Activated T-cell treated with anti-CD3 and anti-CD28 coated beads for 24 hours (primary cell): ENCODE results near the gene TMEM151A.
"Not testable (repeated sequence)": the region's sequence is repeated elsewhere in the genome, so short reads cannot be mapped to it uniquely, and the experiment has no call there.

Experiments used
- DNase-seq: peaks from one replicate; pipeline ENCODE4 v3.0.0-alpha.2; 2020; ENCODE audit warnings: low read depth

Gene TMEM151A

GRCh38 chr11:66291706-66292542 is at the start of gene TMEM151A:
Gene TMEM151A (plus strand): TSS chr11:66291894. CDS start chr11:66292014, 120 bp downstream.
- no peak for DNase-seq

- no peak for DNase-seq
Observed at GRCh38 chr11:66242095-66242765, 49.5 kb upstream of the TMEM151A start.

GRCh38 chr11:66243782-66244535 is 47.7 kb upstream of the TMEM151A start:
- DNase-seq = no peak

- DNase-seq = no peak
Observed at GRCh38 chr11:66247295-66247694, 44.4 kb upstream of the TMEM151A start.

- DNase-seq = no peak
Observed at GRCh38 chr11:66247801-66248200, 43.9 kb upstream of the TMEM151A start.

- no peak for DNase-seq
Observed at GRCh38 chr11:66248903-66249302, 42.8 kb upstream of the TMEM151A start.

GRCh38 chr11:66251809-66252208 is 39.9 kb upstream of the TMEM151A start:
- no peak for DNase-seq

GRCh38 chr11:66253081-66253480 is 38.6 kb upstream of the TMEM151A start:
- not testable (repeated sequence) for DNase-seq

- DNase-seq = no peak
Observed at GRCh38 chr11:66258473-66258893, 33.2 kb upstream of the TMEM151A start.

GRCh38 chr11:66259225-66259624 is 32.5 kb upstream of the TMEM151A start:
- DNase-seq = no peak

- no peak for DNase-seq
Observed at GRCh38 chr11:66259956-66260355, 31.7 kb upstream of the TMEM151A start.

- DNase-seq = no peak
Observed at GRCh38 chr11:66261578-66261977, 30.1 kb upstream of the TMEM151A start.

GRCh38 chr11:66262191-66262590 is 29.5 kb upstream of the TMEM151A start:
- DNase-seq = no peak

GRCh38 chr11:66262696-66263095 is 29.0 kb upstream of the TMEM151A start:
- no peak for DNase-seq

- no peak for DNase-seq
Observed at GRCh38 chr11:66263231-66263630, 28.5 kb upstream of the TMEM151A start.

- no peak for DNase-seq
Observed at GRCh38 chr11:66263785-66264184, 27.9 kb upstream of the TMEM151A start.

- DNase-seq = no peak
Observed at GRCh38 chr11:66264383-66264782, 27.3 kb upstream of the TMEM151A start.

GRCh38 chr11:66264914-66265313 is 26.8 kb upstream of the TMEM151A start:
- no peak for DNase-seq

- DNase-seq = no peak
Observed at GRCh38 chr11:66265531-66266377, 25.9 kb upstream of the TMEM151A start.

- DNase-seq = no peak
Observed at GRCh38 chr11:66266378-66267038, 25.2 kb upstream of the TMEM151A start.

- DNase-seq = no peak
Observed at GRCh38 chr11:66267039-66267378, 24.7 kb upstream of the TMEM151A start.
